ENCODE measurements around the gene WNT16.

- no peak for TF ChIP-seq CTCF (IDR thresholded peaks at IDR 0.05; ENCODE audit: low read length)
- no peak for TF ChIP-seq EZH2 (optimal IDR thresholded peaks at IDR 0.05; ENCODE audit: low read depth, low read length)
- no peak for TF ChIP-seq EZH2phosphoT487 (IDR thresholded peaks at IDR 0.05; ENCODE audit: low read length)
These were observed 23.5 kb downstream of the WNT16 start for GRCh38 chr7:121352323-121352722.
